HG02798 (cell line): Measurements from ENCODE around the gene TRAF3IP3.

Experiments
- ATAC-seq: cut with Tn5 transposase; IDR thresholded peaks from one replicate; pipeline ENCODE4 v1.9.1; 2021; ENCODE audit warnings: mild to moderate bottlenecking; ENCODE audit not compliant: unreplicated experiment, poor library complexity

The TRAF3IP3 gene

DNA sequence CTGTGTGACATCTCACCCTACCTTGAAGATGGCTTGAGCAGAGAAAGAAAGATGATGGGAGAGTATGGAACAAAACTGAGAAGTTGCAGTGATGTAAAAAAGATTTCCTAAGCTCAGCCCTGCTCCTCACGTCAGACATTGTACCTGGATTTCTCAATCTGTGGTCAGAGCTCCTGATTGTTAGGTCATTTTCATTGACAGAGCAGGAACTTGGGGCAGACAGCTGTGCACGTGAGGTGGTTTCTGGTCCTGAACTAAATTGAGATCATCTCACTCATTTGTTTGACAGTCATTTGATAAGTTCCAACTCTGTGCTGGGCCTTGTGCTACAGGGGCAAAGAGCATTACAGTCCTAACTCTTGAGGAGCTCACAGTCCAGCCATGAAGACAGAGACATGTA is 10.2 kb downstream of the TRAF3IP3 start:
- no peak for ATAC-seq

DNA sequence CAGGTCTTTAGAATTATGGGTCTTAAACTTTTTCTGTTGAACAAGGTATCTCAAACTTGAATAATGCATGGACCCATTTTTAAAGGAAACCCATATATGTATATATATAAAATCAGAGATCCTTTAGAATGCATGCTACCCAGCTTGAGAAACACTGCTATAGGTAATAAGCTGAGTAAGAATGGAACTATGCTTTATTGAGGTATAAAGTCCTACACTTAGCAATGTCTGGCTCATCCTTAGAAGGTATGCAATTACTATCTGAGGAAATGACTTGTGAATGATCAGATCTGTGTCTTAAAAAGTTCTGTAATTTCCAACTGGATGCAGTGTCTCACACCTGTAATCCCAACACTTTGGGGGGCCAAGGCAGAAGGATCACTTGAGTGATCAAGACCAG is 11.2 kb downstream of the TRAF3IP3 start:
- no peak for ATAC-seq

DNA sequence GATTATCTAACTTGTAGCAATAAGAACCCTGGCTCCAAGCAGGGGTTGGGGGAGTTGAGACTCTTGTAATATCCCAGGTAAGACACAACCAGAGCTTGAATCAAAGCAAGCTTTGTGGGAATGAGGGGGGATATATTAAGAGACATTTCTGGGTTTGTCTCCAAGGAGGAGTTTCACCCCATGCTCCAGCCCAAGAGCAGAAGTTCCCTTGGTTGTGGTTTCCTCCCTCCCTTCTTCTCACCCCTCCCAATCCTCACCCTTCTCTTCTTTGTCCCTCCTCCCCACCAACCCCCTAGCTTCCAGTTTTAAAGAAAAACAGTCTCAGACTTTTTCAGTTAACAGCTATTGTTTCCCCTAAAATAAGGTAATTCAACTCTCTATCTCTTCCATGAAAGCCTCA is 11.9 kb downstream of the TRAF3IP3 start:
- ATAC-seq = no peak

DNA sequence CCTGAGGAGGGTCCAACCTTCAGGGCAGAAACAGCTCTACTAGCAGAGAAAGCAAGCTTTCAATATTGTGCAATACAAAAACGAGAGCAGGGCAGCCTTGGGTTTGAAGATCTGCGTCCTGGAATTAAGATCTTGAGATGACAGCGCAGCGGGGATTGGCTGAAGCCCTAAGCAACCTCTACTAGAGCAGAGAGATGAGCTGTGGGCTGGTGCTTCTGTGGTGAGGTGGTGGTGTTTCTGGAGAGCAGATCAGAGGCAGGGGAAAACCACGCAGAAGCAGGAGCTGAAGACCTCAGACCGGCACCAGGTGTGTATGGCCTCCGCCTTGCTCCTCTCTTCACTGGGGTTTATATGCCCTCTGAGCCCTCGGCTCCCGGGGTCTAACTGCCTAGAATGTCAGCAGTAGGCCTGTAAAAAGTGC is 12.5 kb downstream of the TRAF3IP3 start:
- peak; percentile 93 for ATAC-seq

DNA sequence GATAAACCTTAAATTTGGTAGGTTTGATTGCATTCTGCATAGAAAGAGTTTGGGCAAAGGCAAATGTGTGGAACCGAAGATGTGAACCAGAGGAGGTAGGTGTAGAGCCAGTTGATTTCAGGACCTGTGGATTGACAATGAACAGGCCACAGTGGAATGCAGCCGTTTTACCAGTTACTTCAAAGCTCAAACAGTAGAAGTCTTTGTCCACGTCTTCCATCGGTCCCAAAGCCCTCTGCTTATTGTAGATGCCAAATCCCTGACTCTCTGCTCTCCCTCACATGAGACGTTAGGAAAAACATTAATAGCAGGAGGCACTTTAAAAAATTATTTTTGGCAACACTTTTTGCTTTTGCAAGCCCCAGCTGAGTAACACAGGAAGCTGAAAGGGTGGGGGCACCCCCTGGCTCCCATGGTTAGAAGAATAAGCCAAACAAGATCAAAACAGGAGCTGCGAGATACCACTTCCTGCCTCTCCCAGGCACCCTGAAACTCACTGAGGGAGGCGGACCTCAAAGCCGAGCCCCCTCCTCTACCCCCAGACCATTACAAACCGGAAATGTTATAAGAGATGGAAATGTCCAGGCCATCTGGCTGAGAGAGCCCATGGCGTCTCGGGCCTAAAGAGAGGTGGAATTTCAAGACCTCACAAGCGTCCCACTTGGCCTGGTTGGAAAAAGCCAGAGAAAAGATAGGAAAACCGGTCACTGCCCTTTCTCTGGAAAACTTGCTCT is 13.5 kb downstream of the TRAF3IP3 start:
- ATAC-seq = peak; percentile 76

DNA sequence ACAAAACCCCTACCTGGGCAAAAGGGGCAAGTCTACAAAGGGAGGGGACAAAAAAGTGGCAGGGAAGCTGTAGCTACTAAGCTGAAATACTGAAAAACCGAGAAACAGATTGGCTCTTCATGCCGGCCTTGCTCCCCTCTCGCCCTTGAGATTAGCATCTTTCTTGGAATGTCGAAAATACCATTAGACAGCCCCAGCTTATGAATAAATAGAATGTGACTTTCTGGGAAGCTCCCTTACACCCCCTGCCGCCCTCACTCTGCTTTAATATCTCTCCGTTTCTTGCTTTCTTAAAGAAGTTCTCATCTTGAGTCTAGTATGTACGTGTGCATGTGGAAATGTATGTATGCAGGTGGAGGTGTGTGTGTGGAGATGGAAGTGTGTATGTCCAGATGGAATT is 14.1 kb downstream of the TRAF3IP3 start:
- no peak for ATAC-seq

DNA sequence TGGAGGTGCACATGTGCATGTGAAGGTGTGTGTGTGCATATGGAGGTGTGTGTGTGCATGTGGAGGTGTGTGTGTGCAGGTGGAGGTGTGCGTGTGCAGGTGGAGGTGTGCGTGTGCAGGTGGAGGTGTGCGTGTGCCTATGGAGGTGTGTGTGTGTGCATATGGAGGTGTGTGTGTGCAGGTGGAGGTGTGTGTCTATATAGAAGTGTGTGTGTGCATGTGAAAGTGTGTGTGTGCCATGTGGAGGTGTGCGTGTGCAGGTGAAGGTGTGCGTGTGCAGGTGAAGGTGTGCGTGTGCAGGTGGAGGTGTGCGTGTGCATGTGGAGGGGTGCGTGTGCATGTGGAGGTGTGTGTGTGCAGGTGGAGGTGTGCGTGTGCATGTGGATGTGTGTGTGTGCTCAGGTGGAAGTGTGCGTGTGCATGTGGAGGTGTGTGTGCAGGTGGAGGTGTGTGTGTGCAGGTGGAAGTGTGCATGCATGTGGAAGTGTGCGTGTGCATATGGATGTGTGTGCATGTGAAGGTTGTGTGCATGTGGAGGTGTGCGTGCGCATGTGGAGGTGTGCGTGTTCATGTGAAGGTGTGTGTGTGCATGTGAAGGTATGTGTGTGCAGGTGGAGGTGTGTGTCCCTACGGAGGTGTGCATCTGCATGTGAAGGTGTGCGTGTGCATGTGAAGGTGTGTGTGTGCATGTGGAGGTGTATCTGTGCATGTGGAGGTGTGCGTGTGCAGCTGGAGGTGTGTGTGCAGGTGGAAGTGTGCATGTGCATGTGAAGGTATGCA is 15.0 kb downstream of the TRAF3IP3 start:
- no peak for ATAC-seq

DNA sequence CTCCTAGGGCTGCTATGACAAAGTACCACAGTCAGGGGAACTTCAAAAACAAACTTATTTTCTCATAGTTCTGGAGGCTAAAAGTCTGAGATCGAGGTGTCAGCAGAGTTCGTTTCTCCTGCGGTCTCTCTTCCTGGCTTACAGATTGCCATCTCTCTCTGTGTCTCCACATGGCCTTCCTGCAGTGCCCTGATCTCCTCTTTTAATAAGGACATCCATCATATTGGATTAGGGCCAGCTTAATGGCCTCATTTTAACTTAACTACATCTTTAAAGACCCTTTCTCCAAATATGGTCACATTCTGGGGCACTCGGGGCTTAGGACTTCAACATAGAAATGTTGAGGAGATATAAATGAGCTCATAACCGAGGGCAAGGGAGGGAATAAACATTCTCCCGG is 16.3 kb downstream of the TRAF3IP3 start:
- ATAC-seq = no peak

DNA sequence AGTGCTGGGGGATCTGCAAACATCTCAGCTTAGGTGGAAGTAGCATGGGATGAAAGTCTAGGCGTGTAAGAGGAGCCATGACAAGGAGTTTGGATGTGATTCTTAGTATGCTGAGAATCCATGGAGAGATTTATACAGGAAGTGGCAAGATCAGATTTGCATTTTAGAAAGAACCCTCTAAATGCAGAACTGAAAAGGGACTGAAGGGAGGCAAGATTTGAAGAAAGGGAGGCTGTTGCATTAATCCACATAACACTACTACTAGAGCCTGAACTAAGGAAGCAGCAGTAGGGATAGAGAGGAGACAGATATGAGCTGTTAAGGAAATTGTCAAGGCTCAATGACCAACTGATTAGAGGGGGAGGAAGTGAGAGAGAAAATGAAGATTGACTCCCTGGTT is 18.7 kb downstream of the TRAF3IP3 start:
- ATAC-seq = peak; percentile 55

DNA sequence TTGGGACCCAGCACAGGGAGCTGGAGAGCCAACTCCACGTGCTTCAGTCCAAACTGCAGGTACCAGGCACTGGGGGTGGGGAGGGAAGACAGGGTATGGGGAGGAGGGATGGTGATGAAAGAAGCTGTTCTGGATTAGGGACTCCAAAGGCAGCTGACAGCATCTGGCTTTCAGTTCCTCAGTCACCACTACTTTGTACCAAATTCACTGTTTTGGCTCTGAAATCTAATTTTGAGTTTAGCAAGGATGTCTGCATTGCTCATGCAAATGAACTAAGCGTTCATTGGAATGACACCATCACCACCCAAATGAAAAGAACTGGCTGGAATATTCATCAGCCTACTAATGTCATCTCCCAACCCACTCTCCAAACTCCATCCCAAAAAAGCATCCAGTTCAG is 19.8 kb downstream of the TRAF3IP3 start:
- no peak for ATAC-seq

DNA sequence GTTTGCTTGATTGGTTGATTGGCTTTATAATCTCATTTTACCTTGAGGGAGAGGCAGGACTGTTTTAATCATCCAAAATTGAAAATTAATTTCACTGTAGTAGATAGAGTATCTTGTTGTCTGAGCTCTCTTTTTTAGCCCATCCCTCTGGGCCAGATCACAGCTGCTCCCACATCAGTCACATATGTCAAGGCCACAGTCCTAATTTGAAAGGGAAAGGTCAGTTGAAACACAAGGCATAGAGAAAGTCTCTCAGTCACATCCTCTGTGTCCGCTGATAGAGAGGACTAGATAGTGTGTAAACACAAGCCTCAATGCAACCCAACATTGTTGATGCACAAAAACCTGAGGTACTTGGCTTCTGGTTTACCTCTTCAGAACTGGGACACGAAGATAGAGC is 21.7 kb downstream of the TRAF3IP3 start:
- ATAC-seq = no peak

DNA sequence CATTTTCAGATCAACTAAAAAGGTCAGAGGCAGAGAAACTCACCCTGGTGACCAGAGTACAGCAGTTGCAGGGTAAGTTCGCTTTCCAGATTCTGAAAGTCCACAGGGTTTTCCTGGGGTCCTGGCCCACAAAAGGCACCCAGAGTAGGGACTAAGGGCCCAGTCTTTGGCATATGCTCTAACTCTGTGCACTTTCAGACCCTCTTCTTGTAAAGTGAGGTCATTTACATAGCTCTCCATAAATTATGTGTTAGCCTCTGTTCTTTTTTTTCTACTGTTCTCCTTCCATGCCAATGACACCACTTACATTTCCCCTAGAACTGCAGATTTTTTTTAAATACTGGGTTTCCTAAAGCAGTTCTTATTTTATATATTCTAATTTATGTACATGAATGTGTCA is 22.2 kb downstream of the TRAF3IP3 start:
- ATAC-seq = no peak

DNA sequence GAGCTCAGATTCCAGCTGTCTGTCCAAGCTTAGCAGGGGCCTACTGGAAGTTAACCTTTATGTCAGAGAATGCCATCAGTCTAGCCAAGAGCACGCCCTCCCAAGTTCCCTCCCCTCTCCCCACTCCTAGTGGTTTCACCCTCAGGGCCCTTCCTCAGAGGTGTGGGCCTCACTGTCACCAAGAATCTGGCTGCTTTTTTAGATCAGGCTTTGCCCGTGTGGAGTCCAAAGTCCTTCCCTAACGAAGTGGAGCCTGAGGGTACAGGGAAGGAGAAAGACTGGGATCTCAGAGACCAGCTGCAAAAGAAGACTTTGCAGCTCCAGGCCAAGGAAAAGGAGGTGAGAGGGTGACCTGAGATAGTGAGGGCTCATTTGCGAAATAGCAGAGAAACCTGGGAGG is 24.4 kb downstream of the TRAF3IP3 start:
- no peak for ATAC-seq

DNA sequence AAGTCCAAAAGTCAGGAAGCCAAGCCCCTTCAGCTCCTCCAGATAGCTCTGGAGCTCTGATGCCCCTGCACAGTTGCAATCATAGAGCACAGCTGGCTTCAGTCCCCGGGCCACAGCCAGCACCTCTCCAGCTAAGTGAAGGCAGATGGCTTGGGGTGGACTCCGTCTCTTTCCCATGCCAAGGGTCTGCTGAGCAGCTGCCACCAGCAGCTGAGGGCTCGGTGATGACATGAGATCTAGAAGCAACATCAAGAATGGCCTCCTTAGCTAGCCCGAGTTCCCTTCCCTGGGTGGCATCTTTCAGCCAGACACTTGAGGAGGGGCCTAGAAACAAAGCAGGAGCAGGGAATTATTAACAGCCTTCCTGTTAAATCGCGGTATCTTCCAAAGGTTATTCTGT is 27.5 kb downstream of the TRAF3IP3 start:
- no peak for ATAC-seq

DNA sequence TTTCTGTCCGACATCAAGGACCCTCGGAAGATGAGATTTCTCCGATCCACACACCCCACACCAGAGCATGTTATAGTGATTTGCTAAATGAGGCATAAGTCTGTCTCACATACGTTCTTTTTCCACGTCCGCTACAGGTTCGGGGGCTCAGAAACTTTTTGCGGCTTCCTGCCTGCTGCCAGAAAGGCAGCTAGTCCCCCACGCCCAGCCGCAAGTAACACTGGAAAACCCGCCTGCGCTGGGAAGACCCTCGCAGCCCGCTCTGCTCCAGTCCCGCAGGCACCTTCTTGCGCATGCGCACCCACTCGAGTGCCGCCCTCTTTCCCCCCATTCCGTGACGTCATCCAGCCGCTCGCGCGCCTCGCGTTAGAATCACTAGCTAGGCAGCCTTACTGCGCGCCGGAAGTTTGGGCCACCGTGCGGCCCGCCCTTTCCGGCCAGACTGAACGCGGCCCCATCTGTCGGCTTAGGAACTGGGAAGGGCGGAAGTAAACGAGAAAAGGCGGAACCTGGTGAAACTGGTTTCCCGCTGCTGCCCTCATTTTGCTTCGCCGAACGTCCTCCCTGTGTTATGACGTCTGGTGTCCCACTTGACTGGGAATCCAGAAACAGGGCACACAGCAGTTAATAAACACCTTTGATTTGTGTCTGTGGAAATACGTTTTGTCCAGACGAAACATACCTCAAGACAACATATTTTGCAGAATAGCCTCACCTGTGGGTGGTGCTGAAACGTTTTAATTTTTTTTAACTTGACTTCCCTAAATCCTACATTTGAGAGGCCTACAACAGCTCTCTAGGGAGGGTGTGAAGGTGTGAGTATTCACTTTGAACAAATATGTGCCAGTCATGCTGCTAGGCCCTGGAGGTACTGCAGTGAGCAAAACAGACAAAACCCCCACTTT is 28.7 kb downstream of the TRAF3IP3 start, which contains the start of gene C1orf74:
Gene C1orf74 (minus strand): TSS at position 295 of the 905 bp plus-strand sequence. CDS start 925 bp downstream, outside the sequence.
- peak; percentile 99 for ATAC-seq

DNA sequence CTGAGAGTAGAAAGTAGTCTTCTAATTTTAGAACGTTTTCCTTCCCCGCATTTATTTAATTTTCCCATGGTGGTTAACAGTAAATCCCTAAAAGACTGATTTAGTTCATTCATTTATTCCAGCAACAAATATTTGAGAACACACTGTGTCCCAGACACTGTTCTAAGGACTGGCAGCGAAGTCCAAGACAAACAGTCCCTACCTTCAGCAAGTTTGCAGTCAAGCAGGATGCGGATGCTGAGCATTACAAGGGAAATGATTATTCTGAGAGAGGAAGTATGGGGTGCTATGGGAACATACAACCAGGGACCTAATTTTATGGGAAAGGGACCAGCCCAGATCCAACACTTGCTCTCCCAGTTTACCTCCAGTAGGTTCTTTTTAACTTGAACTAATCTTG is 29.7 kb downstream of the TRAF3IP3 start:
- no peak for ATAC-seq

DNA sequence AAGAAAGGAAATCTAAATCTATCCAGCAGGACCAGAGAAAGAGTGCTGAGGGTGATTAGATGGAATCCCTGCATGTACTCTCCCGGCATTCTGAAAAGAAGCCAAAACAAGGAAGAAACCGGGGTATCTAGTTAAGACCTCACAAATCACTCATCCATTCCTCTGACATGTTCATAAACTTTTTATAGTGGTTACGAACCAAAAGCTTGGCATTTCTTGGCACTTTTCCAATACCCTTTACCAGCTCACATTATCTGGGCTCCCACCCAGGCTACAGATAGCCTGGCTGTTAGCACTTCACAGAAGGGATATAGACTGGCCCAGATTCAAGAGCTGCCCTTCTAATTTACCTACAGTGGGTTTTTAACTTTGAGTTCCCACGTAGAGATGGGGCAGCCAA is 30.3 kb downstream of the TRAF3IP3 start:
- ATAC-seq = no peak

DNA sequence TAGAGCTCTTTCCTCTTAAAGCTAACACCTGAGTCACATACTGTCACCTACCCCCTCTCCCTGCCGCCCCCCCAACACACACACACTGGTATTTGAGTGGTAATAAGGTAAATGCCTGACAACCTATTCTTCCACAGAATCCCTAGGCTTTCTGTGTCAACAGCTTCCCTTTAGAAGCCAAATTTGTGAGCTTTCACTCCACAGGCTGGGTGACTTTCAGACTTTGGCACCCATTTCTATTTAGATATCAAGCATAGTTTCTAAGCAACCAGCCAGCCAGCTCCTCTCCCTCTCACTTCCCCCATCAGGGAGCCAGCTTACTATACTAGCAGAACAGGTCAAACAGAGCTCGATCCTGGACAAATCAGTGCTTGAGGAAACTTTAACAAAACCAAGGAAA is 31.7 kb downstream of the TRAF3IP3 start:
- no peak for ATAC-seq

DNA sequence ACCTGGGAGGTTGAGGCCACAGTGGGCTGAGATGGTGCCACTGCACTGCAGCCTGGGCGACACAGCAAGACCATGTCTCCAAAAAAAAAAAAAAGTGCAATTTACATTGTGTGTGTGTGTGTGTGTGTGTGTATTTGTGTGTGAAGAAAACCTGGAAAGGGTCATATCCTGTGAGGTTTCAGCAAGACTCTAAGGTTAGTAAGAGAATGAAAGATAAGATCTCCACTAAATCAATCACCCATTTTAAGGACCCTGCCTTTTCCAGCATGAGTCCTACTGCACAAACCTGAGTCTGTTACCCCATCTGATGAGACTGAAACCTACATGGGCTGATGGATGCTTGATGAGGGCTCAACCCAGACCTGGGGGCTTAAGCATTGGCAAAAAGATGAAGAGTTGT is 33.4 kb downstream of the TRAF3IP3 start:
- ATAC-seq = no peak

DNA sequence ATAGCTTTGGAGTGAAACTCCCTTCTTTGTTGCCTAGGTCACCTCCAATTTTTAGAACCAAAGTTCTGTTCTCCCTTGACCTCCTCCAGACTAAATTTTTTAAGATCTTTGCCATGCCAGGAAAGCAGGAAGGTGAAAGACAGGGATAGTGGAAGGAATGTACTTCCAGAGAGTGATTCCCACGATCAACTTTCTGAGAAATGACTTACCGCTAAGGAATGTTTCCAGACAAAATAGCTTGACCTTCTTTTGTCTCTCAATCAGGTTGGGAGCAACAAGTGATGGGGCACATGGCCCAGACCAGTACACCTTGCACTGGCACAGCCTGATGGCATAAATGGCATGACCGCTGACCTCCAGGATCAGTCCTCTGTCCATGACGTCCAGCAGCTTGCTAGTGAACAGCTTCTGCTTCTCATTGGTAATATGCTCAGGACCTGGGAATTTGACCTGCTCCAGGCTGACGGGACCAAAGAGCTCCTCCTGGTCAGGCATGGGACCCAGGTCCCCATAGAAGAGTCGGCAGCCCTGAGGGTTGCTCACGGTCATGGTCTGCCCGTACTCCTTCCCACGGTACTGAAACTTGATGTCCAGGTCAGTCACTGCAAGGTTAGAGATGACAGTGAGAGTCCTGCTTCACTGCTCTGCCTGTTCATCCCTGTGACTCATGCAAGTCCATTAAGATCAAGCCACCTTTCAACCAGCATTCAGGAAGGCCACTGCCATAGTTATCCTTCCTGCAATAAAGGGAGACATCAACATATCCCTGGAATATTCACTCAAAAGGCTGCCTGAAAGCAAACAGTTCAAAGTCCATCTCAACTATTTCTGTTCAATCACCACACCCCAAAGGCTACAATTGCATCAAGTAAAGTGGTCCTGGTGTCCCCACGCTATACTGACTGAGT is 34.7 kb downstream of the TRAF3IP3 start:
- no peak for ATAC-seq
